Activated CD8-positive, alpha-beta memory T cell treated with anti-CD3 and anti-CD28 coated beads, Interleukin-2, amount 50 U/mL, for 1 hour (primary cell): ENCODE measurements around the gene TP53TG3.
"Not testable (repeated sequence)": the region's sequence is repeated elsewhere in the genome, so short reads cannot be mapped to it uniquely, and the experiment has no call there.

Source experiments
- DNase-seq: peaks from one replicate; pipeline ENCODE4 v3.0.0-alpha.2; 2020; ENCODE audit errors: extremely low read depth

The TP53TG3 gene

GRCh38 chr16:32676065-32676464, at the start of gene TP53TG3:
Gene TP53TG3 (minus strand): TSS chr16:32676165. CDS start chr16:32676097, 68 bp downstream.
- not testable (repeated sequence) for DNase-seq

DNA sequence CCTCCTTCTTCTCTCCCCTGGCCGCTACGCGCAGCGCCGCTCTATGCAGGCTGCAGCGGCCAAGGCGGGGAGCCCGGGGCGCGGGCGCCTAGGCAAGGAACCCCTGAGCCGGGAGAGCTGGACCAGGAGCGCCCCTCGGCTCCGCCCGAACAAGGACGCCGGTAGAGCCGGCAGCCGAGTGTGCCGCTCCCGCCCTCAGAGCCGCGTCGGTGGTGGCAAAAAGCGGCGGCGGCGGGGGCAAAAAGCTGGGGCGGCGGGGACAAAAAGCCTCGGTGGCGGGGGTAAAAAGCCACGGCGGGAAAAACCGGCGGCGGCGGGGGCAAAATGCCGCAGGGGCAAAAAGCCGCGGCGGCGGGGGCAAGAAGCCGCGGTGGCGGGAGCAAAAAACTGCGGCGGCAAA, 25.1 kb downstream of the TP53TG3 start:
- not testable (repeated sequence) for DNase-seq

DNA sequence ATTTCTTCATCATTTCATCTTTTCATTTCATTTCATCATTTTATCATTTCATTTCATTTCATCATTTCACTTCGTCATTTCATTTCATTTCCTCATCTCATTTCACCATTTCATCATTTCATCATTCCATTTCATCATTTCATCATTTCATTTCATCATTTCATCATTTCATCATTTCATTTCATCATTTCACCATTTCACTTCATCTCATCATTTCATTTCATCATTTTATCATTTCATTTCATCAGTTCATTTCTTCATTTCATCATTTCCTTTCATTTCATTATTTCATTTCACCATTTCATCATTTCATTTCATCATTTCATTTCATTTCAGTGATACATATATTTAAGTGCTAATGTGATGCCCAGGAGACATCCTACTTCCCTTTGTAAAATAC, 28.4 kb downstream of the TP53TG3 start:
- not testable (repeated sequence) for DNase-seq

GRCh38 chr16:32646780-32647179, 29.2 kb downstream of the TP53TG3 start:
- DNase-seq, result not testable (repeated sequence)

GRCh38 chr16:32646177-32646576, 29.8 kb downstream of the TP53TG3 start:
- DNase-seq, result not testable (repeated sequence)

- not testable (repeated sequence) for DNase-seq
Measured at GRCh38 chr16:32645278-32645908, 30.6 kb downstream of the TP53TG3 start.

- DNase-seq, result not testable (repeated sequence)
Measured at GRCh38 chr16:32644715-32645114, 31.2 kb downstream of the TP53TG3 start.

DNA sequence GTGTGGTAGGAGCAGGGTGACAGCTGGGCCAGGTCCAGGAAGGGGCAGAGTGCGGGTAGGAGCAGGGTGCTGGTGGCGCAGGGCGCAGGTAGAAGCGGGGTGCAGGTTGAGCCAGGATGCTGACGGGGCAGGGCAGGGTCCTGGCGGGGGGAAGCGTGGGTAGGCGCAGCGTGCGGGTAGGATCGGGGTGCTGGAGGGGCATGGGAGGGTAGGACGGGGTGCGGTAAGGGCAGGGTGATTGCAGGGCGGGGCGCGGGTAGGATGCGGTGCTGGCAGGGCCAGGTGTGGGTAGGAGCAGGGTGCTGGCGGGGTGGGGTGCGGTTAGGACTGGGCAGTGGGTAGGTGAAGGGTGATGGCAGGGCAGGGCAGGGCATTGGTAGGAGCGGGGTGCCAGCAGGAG, 38.4 kb downstream of the TP53TG3 start:
- not testable (repeated sequence) for DNase-seq

DNA sequence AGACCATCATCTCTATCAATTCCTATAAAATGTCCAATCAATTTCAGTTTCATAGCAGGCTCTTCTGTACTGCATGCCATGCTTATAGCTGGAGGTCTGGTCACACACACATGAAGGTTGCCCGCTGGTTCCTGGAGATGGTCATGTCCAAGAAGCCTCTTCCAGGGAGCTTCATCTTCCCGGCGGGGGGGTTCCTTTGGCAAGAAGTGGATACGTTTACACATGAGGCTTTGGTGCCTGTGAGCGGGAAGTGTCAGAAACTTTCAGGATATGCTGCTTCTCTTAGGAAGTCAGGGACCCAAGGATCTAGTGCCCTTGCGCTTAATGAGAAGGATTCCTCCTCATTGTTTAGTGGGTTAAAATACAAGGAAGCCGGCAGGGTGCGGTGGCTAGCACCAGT, 43.9 kb downstream of the TP53TG3 start:
- DNase-seq, result not testable (repeated sequence)
